ENCODE measurements around the gene TRIM43.
"Not testable (repeated sequence)": the region's sequence is repeated elsewhere in the genome, so short reads cannot be mapped to it uniquely, and the experiment has no call there.

Gene TRIM43

GRCh38 chr2:95641289-95641575, 49.4 kb downstream of the TRIM43 start:
- in situ Hi-C loops (cut with MboI; ENCODE audit: low sequenced_read_pairs) = not testable (repeated sequence)

- in situ Hi-C loops (cut with MboI; ENCODE audit: low sequenced_read_pairs) = not testable (repeated sequence)
Measured at GRCh38 chr2:95641787-95642186, 50.0 kb downstream of the TRIM43 start.

DNA sequence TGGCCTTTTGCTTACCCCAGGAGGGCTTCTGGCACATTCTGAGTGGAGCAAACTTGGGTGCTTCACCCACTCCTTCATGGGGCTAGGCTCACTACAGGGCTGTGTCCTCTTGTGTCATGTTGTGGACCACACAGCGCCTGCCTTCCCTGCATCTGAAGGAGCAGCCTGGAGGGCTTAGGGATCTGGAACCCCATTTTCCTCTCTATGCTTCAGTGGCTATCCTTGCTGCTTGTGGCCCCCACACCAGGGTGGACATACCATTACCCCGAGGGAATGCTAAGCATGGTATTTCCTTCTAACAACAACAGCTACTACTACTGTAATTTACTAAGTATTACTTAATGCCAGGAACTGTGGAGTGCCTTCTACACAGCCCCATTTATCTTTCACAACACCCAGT, 50.6 kb downstream of the TRIM43 start:
- in situ Hi-C loops (cut with MboI; ENCODE audit: low sequenced_read_pairs) = not testable (repeated sequence)

GRCh38 chr2:95642951-95643350, 51.1 kb downstream of the TRIM43 start:
- in situ Hi-C loops (cut with MboI; ENCODE audit: low sequenced_read_pairs) = not testable (repeated sequence)

- in situ Hi-C loops (cut with MboI; ENCODE audit: low sequenced_read_pairs) = not testable (repeated sequence)
Measured at GRCh38 chr2:95645312-95645711, 53.5 kb downstream of the TRIM43 start.

- in situ Hi-C loops (cut with MboI; ENCODE audit: low sequenced_read_pairs) = not testable (repeated sequence)
Measured at GRCh38 chr2:95646274-95646994, 54.6 kb downstream of the TRIM43 start.

DNA sequence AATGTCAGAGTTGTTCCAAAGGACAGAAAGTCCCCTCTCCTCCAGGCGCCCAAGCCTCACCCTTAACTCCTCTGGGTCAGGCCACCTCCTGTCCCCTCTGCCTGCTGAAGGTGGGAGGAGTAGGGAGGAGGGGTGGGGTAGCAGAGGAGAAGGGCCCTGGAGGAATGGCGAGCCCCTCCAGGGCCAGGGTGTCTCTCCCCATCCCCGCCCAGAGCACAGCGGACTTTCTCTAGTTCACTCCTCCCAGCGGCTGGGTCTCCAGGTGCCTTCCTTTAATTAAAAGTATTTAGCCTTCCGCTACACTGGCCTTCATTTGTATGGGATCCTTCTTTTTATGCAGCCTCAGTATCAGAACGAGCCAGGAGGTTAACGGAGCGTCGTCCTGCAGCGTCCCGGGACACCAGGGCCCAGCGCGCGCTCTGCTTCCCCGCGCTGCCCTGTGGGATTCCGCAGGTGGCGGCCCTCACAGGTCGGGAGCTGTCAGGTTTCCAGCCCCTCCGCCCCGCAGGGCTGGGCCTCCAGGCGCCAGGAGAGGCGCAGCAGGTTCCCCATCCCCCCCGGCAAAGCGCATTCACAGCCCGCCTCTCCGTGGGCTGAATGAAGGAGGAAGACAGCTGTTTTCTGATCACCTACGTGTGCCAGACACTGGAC, 57.2 kb downstream of the TRIM43 start:
- in situ Hi-C loops (cut with MboI; ENCODE audit: low sequenced_read_pairs) = not testable (repeated sequence)
